Activated CD8-positive, alpha-beta memory T cell treated with anti-CD3 and anti-CD28 coated beads for 4 hours (primary cell): ENCODE data around the gene HBZ.
"Not testable (repeated sequence)": the region's sequence is repeated elsewhere in the genome, so short reads cannot be mapped to it uniquely, and the experiment has no call there.

Experiments
- DNase-seq, 2 donors: peaks; one replicate each; pipeline ENCODE4 v3.0.0-alpha.2; 2020; ENCODE audit warnings: low read depth in 2 of 2

Gene HBZ

GRCh38 chr16:152141-153128 is at the start of gene HBZ:
HBZ (plus strand) TSS chr16:152644; CDS start chr16:152910, 266 bp downstream.
- DNase-seq, result no peak

DNA sequence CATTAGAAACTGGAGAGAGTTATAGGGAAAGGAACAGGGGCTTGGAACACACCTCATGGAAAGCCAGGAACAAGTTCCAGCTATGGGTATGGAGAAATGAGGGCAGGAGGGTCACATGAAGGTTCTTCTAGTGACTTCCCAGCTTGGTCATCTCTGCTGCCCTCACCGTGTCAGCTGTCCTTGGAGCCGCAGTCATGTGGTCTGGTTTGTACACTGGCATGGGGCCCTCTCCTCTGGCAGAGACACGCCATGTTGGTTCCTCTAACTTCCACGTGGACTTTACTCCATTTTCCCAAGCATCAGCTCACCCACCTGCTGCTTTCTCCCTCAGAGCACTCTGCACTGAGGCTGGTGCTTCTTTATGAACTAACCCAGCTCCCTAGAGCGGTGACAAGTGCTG is 48.1 kb upstream of the HBZ start:
- DNase-seq, result no peak

DNA sequence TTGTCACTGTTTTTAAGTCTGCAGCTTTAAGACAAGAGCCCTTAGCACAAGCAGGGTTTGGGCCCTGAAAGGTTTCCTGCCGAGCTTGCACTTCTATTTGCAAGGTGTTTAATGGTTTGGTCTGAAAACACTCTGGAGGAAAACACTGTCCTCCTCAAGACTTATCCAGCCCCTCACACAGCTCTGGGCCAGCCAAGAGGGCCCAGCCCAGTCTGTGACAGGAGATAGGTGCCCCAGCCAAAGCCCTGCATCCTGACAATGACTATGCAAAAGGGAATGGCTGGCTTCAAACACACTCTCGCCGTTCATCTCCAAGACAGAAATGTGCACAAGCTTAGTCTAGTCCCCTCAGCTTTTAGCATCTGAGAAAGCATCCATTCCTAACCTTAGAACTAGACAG is 47.5 kb upstream of the HBZ start:
- no peak for DNase-seq

- DNase-seq, result no peak
Observed at GRCh38 chr16:105521-105920, 46.9 kb upstream of the HBZ start.

GRCh38 chr16:106623-107324 is 45.7 kb upstream of the HBZ start:
- peak; percentile 28 to 41 for DNase-seq

DNA sequence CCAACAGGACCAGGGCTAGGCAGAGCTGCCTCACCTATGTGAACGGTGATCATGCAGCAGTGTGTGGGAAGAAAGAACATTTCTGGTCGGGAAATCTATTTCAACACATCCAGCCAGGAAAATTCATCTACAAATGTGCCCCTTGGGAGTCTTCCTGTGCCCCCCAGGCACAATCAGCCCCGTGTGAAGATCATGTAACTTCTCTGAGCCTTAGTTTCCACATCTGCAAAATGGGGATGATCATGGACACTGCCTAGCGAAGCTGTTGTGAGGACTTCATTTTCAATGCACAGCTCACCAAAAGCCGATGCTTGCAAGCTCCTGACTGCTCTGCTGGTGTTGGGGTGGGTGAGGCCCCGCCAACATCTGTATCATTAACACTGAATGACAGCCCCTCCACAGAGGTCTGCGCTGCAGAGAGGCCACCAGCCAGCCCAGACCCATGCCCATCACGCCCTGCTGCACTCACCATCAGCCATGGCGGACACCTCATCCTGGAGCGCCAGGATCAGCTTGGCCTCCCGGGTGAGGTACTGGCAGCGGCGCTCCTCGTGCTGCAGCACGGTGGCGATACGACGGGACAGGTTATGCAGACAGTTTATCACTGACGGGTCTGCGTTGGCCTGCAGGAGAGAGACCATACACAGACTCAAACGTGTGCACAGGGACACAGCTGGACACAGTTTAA is 40.1 kb upstream of the HBZ start:
- no peak for DNase-seq

- no peak for DNase-seq
Observed at GRCh38 chr16:114327-114726, 38.1 kb upstream of the HBZ start.

DNA sequence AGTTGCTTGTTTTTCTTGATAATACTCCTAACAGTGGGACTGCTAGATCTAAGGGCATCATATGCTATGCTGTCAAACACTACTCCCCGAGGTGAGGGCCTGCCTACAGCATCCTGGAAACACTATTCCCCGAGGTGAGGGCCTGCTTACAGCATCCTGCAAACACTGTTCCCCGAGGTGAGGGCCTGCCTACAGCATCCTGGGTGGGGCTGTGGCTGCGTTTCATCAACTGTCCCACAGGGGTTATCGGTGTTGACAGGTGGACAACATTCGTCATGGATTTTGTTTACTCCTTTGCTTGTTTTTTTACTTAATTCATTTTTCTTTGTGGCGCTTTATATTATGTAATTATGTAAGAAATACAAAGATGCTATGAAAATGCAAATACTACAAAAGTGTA is 36.4 kb upstream of the HBZ start:
- no peak for DNase-seq

- peak; percentile 39 to 46 for DNase-seq
Observed at GRCh38 chr16:117379-118365, 34.8 kb upstream of the HBZ start.

GRCh38 chr16:118857-119256 is 33.6 kb upstream of the HBZ start:
- DNase-seq, result no peak

- DNase-seq, result no peak
Observed at GRCh38 chr16:119295-119694, 33.1 kb upstream of the HBZ start.

- no peak for DNase-seq
Observed at GRCh38 chr16:119835-120491, 32.5 kb upstream of the HBZ start.

DNA sequence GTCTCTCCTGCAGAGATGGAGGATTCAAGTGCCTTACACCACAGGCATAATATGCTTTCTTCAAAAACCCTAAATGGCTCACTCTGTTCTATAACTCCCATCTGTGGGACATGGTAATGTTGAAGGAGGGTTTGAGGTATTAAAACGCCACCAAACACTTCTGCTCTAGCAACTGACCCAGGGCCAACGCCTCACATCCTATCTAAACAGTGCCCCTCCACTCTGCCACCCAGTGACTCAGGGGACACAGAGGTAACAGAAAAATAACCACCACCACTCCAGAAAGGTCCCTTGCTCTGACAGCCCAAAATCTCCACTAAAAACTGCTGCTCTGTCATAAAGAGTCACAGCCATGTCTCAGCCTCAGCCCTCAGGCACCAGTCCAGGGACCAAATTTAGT is 31.7 kb upstream of the HBZ start:
- DNase-seq, result no peak

DNA sequence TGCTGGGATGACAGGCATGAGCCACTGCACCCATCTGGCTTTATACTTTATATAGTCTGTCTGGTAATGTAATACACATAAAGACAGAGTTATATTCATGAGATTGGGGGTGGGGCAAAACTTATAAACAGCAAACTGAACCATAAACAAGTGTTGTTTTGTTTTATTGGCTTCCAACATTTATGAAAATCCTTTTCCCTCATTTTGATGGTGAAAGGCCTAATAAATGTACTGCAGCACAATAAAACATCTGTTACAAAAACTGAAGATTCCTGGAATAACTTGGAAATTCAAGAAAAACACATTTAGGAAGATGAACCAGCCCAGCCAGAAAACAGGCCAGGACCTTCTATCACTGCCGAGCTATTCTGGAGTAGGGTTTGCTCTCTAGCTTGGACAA is 30.1 kb upstream of the HBZ start:
- no peak for DNase-seq

- DNase-seq, result not testable (repeated sequence)
Observed at GRCh38 chr16:123558-124350, 28.7 kb upstream of the HBZ start.

GRCh38 chr16:125011-125410 is 27.4 kb upstream of the HBZ start:
- no peak for DNase-seq

- no peak for DNase-seq
Observed at GRCh38 chr16:129075-129474, 23.4 kb upstream of the HBZ start.

DNA sequence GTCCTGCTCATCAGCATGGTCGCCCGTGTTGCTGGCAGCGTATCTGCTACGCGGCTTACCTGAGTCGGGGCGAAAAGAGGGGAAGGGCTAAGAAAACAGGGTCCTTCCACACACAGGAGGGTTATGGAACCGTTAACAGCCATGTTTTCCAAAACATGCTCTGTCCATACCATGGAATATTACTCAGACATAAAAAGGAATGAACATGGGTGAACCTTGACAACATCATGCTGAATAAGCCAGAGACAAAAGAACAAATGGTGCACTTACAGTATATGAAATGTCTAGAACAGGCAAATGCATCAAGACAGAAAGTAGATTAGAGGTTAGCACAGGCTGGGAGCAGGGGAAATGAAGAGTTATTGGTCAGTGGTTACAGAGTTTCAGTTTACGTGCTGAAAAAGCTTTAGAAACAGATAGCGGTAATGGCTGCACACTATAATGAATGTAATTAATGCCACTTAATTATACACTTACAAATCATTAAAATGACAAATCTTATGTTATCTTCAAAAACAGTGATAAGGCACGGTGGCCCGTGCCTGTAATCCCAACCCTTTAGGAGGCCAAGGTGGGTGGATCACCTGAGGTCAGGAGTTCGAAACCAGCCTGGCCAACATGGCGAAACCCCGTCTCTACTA is 21.8 kb upstream of the HBZ start:
- DNase-seq, result no peak

GRCh38 chr16:132120-132519 is 20.3 kb upstream of the HBZ start:
- no peak for DNase-seq
